K562 (cell line): ENCODE measurements around the gene SEMA3G. TPM values are rescaled to one million over a fixed set of nuclear protein-coding genes. Genes with fewer than 3 reads are reported as not detected.

Source experiments
- ARID3B ChIP-seq: fragments of 250-450 bp; sonication (Bioruptor Pico); IDR thresholded peaks from 2 replicates; pipeline ENCODE4 v1.4.0; 2020; ENCODE audit warnings: borderline replicate concordance
- CSDE1 ChIP-seq, 2 experiments: fragments of 450-650 bp; IDR thresholded peaks; 2 replicates each; pipeline ENCODE4 v1.6.1; 2016; ENCODE audit warnings: mild to moderate bottlenecking in 1 of 2
- DPF2 ChIP-seq: fragments of 450-650 bp; IDR thresholded peaks from 2 replicates; pipeline ENCODE4 v1.6.1; 2016
- GABPA ChIP-seq: fragments of 200-800 bp; sonication (Bioruptor generic); conservative IDR thresholded peaks from 2 replicates; pipeline ENCODE4 v1.6.1; 2016; ENCODE audit warnings: low read depth, missing genetic modification characterization, missing compliant biosample characterization
- KDM5B ChIP-seq: fragments of 200-600 bp; sonication (generic); IDR thresholded peaks from 2 replicates; pipeline ENCODE4 v1.6.1; 2012; ENCODE audit warnings: low read depth, mild to moderate bottlenecking, moderate library complexity, low read length, control low read depth, inconsistent platforms; ENCODE audit not compliant: insufficient replicate concordance
- SMARCC2 ChIP-seq: fragments of 450-650 bp; IDR thresholded peaks from 2 replicates; pipeline ENCODE4 v1.6.1; 2017; ENCODE audit warnings: antibody characterized with exemption, moderate library complexity, mild to moderate bottlenecking, low read depth
- TCF7L2 ChIP-seq: fragments of 150-350 bp; IDR thresholded peaks from 2 replicates; pipeline ENCODE4 v1.6.1; 2016; ENCODE audit warnings: low read depth, mild to moderate bottlenecking, low read length, moderate library complexity
- ZBTB34 ChIP-seq: fragments of 250-450 bp; sonication (Bioruptor Pico); IDR thresholded peaks from 2 replicates; pipeline ENCODE4 v1.8.0; 2021; ENCODE audit warnings: mild to moderate bottlenecking, moderate library complexity
- ZZZ3 ChIP-seq: fragments of 450-650 bp; IDR thresholded peaks from 2 replicates; pipeline ENCODE4 v1.6.1; 2016; ENCODE audit warnings: antibody characterized with exemption, mild to moderate bottlenecking, moderate library complexity
- polyA plus RNA-seq, 8 experiments: library from polyadenylated mRNA; depleted of rRNA in 4 of 8; stranded (reverse) in 5 of 8; unstranded in 3 of 8; fragments of >200 nt; fragmentation: Nextera tagmentation in 2 of 8; fragmentation: Illumina TruSeq in 1 of 8; extraction: Ambion mirVana in 2 of 8; extraction: Trizol in 1 of 8; gene quantifications; 2 replicates each; pipeline versions ENCODE4 v1.2.1 to v1.2.3, GENCODE V29; 2011 to 2014; ENCODE audit warnings: inconsistent platforms in 1 of 8, missing spikeins in 1 of 8
- total RNA-seq, 7 experiments: library from RNA; depleted of rRNA in 6 of 7; stranded (reverse); fragments of >200 nt in 6 of 7; fragmentation: Illumina TruSeq in 2 of 7; extraction: Trizol in 2 of 7; gene quantifications; 2 replicates each; pipeline versions ENCODE4 v1.2.1 to v1.2.3, GENCODE V29; 2011 to 2021; ENCODE audit warnings: low replicate concordance in 1 of 7

The SEMA3G gene
- total and polyA plus RNA-seq, 9 of the 15 experiments (the other 6 are each of a cell fraction or from before 2014, with no cell fraction given): 0.04 to 0.07 (median 0.05) TPM; not detected in 6

- no peak for TF ChIP-seq ARID3B (CRISPR knock-in tag)
- TF ChIP-seq ZZZ3: no peak
- TF ChIP-seq CSDE1 (IDR thresholded peaks at IDR 0.05): no peak
- TF ChIP-seq TCF7L2: no peak
- TF ChIP-seq DPF2: no peak
- no peak for TF ChIP-seq GABPA
- TF ChIP-seq SMARCC2: no peak
- TF ChIP-seq KDM5B: no peak
- no peak for TF ChIP-seq ZBTB34
Measured at GRCh38 chr3:52477796-52478095, 32.8 kb upstream of the SEMA3G start (continued).
